ENCODE data around the gene SLC6A2. TPM values are rescaled to one million over a fixed set of nuclear protein-coding genes. Genes with fewer than 3 reads are reported as not detected.
A peak's percentile ranks its signal among the peaks of the same experiment; 100 is the strongest.

The SLC6A2 gene
- total and polyA plus RNA-seq, 2 of the 13 experiments (the other 11 are each of a cell fraction or from before 2014, with no cell fraction given), result 0.62 to 0.66 TPM

- intact Hi-C loops (cut with micrococcal nuclease; ENCODE audit: unreplicated experiment), result no loop called here
- ChIA-PET CTCF (ENCODE audit: low intra/inter-chr PET ratio, low total read pairs) (no interaction called here), POLR2A (no interaction called here)
- FAIRE-seq (no peak), DNase-seq (ENCODE audit: low spot score) (no peak), ATAC-seq (no peak)
- Histone ChIP-seq H3K9ac (ENCODE audit: insufficient read depth, low read depth, low read length) (no peak overlapping the region), H3K4me1 (ENCODE audit: insufficient read depth, low read length) (peaks cover 26% of the 10 kb centered on the region), H3K4me3 (replicated peaks in 1 of 3; ENCODE audit: insufficient read depth in 1 of 3, low read depth in 2 of 3, low read length in 3 of 3) (no peak overlapping the region), H2AFZ (ENCODE audit: low read length) (no peak overlapping the region), H3K36me3 (replicated peaks in 1 of 2; ENCODE audit: control insufficient read depth in 1 of 2, insufficient read depth in 2 of 2, low read length in 2 of 2) (no peaks in the 10 kb centered on the region), H3K27me3 (ENCODE audit: control insufficient read depth in 1 of 2, insufficient read depth in 2 of 2, low read length in 2 of 2) (peaks cover 0 to 20% of the 10 kb centered on the region in 2 experiments; a peak in 3 of 5 replicates), H3K4me2 (ENCODE audit: low read depth, low read length) (no peak overlapping the region), H4K20me1 (ENCODE audit: insufficient read depth, low read length) (no peaks in the 10 kb centered on the region), H3K27ac (ENCODE audit: extremely low read length, insufficient read depth, low read length) (no peak overlapping the region), H3K9me3 (ENCODE audit: low read length) (no peaks in the 10 kb centered on the region), H3K79me2 (ENCODE audit: insufficient read depth, low read length) (no peaks in the 10 kb centered on the region)
- TF ChIP-seq HMG20A (CRISPR knock-in tag; IDR thresholded peaks at IDR 0.05; ENCODE audit: borderline replicate concordance), result no peak
- no TSS peak for BruUV-seq (replicated peaks)
- 72% methylated on average over 2 of the region's 2 CpGs for WGBS (ENCODE audit: low lambda C conversion rate)
- in situ Hi-C loops (cut with HindIII; ENCODE audit: extremely low pct_ligation_motif_present, low pct_unique_long_range_greater_than_20kb), result no loop called here
Measured at GRCh38 chr16:55653106-55653505, 2.7 kb upstream of the SLC6A2 start.

- FAIRE-seq (no peak), ATAC-seq (no peak; the same call in 2 of the 3 replicates), DNase-seq (ENCODE audit: low spot score) (no peak)
- no peaks in the 10 kb centered on the region for H4K20me1 ChIP-seq (ENCODE audit: insufficient read depth, low read length)
- H3K4me1 ChIP-seq (ENCODE audit: insufficient read depth, low read length), result peaks cover 28% of the 10 kb centered on the region
- H3K79me2 ChIP-seq (ENCODE audit: insufficient read depth, low read length), result no peaks in the 10 kb centered on the region
- H3K4me3 ChIP-seq (replicated peaks in 1 of 3; ENCODE audit: insufficient read depth in 1 of 3, low read depth in 2 of 3, low read length in 3 of 3), result peak overlapping the region in 2 of 3 experiments; percentile 32 to 45; a peak in 3 of 6 replicates
- H3K4me2 ChIP-seq (ENCODE audit: low read depth, low read length), result peak overlapping the region; percentile 59
- intact Hi-C loops (cut with micrococcal nuclease; ENCODE audit: unreplicated experiment), result no loop called here
- no peaks in the 10 kb centered on the region for H3K36me3 ChIP-seq (replicated peaks in 1 of 2; ENCODE audit: control insufficient read depth in 1 of 2, insufficient read depth in 2 of 2, low read length in 2 of 2)
- in situ Hi-C loops (cut with HindIII; ENCODE audit: extremely low pct_ligation_motif_present, low pct_unique_long_range_greater_than_20kb), result no loop called here
- ChIA-PET POLR2A (interaction anchor here (1.3 kb wide), 1 partner anchor 33 kb away, joined by 3 read pairs; no protein-coding TSS in a partner anchor), CTCF (ENCODE audit: low intra/inter-chr PET ratio, low total read pairs) (no interaction called here)
- H3K27ac ChIP-seq (ENCODE audit: extremely low read length, insufficient read depth, low read length), result no peak overlapping the region
- H3K9me3 ChIP-seq (ENCODE audit: low read length), result no peaks in the 10 kb centered on the region
- H3K27me3 ChIP-seq (ENCODE audit: control insufficient read depth in 1 of 2, insufficient read depth in 2 of 2, low read length in 2 of 2), result peaks cover 0 to 24% of the 10 kb centered on the region in 2 experiments; a peak in 2 of 5 replicates
- no peak overlapping the region for H2AFZ ChIP-seq (ENCODE audit: low read length)
- no TSS peak for BruUV-seq (replicated peaks)
- no peak overlapping the region for H3K9ac ChIP-seq (ENCODE audit: insufficient read depth, low read depth, low read length)
- WGBS (ENCODE audit: low lambda C conversion rate), result 75% methylated on average over 22 of the region's 29 CpGs
- TF ChIP-seq TBX2 (CRISPR knock-in tag; IDR thresholded peaks at IDR 0.05; ENCODE audit: borderline replicate concordance) (no peak), RORA (CRISPR knock-in tag; IDR thresholded peaks at IDR 0.05) (no peak), KDM5B (CRISPR knock-in tag; IDR thresholded peaks at IDR 0.05; ENCODE audit: borderline replicate concordance) (no peak), PAX8 (CRISPR knock-in tag; IDR thresholded peaks at IDR 0.05; ENCODE audit: borderline replicate concordance) (no peak), ZNF230 (CRISPR knock-in tag; IDR thresholded peaks at IDR 0.05) (no peak), ZNF124 (CRISPR knock-in tag; IDR thresholded peaks at IDR 0.05) (no peak), ZNF629 (CRISPR knock-in tag; conservative IDR thresholded peaks at IDR 0.05) (peak; percentile 57; the same call in 1 of the 2 replicates), CERS6 (CRISPR knock-in tag; IDR thresholded peaks at IDR 0.05) (no peak), PBX2 (CRISPR knock-in tag; IDR thresholded peaks at IDR 0.05) (no peak), ZBTB3 (CRISPR knock-in tag; IDR thresholded peaks at IDR 0.05; ENCODE audit: borderline replicate concordance, low read depth) (no peak)
- TF ChIP-seq, protein P1, sequence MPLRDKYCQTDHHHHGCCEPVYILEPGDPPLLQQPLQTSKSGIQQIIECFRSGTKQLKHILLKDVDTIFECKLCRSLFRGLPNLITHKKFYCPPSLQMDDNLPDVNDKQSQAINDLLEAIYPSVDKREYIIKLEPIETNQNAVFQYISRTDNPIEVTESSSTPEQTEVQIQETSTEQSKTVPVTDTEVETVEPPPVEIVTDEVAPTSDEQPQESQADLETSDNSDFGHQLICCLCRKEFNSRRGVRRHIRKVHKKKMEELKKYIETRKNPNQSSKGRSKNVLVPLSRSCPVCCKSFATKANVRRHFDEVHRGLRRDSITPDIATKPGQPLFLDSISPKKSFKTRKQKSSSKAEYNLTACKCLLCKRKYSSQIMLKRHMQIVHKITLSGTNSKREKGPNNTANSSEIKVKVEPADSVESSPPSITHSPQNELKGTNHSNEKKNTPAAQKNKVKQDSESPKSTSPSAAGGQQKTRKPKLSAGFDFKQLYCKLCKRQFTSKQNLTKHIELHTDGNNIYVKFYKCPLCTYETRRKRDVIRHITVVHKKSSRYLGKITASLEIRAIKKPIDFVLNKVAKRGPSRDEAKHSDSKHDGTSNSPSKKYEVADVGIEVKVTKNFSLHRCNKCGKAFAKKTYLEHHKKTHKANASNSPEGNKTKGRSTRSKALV (CRISPR knock-in tag; IDR thresholded peaks at IDR 0.05), result peak; percentile 43; the same call in 1 of the 2 replicates
Measured at GRCh38 chr16:55655381-55655896, 349 bp upstream of the SLC6A2 start.
